ENCODE results near the gene MGAT1.

Gene MGAT1

DNA sequence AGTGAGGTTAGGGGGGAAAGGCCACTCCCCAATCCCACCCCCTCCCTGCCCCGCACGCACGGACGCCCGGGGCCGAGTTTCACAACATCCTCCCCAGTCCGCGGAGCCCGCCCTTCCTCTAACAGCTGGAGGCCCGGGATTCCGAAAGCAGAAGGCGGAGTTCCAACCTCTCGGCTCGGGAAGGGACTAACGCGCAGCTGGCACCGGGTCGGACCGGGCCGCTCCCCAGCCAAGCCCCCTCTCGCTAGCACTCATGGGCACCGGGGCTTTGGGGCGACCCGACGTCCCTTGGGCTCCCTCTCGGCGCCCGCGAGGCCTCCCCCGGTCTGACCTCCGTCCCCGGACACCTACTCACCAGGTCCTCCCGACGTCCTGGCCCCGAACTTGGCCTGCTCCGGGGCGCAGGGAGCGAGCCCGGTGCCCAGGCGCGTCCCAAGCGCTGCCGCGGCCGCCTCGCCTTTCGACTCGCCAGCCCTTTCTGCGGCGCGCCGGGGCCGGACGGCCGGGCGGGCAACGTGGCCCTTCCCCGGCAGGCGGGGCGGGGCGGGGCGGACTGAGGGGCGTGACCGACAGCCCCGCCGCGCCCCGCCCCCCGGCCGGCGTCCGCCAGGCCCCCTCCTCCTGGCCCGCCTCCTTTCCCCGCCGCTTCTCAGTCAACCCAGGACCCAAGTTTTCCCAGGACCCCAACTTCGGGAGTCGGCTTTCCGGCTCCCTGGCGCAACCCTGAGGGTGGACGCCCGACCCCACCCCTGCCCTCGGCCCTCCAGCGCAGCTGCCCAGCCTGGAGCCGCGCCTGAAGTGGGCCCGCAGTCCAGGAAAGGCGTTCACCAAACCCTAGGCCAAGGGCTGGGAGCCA lies at the start of gene MGAT1:
Gene MGAT1, minus strand, starts transcription at position 482 of the 856 bp plus-strand sequence. CDS start 9,835 bp downstream, outside the sequence.
- TF ChIP-seq, protein P1, sequence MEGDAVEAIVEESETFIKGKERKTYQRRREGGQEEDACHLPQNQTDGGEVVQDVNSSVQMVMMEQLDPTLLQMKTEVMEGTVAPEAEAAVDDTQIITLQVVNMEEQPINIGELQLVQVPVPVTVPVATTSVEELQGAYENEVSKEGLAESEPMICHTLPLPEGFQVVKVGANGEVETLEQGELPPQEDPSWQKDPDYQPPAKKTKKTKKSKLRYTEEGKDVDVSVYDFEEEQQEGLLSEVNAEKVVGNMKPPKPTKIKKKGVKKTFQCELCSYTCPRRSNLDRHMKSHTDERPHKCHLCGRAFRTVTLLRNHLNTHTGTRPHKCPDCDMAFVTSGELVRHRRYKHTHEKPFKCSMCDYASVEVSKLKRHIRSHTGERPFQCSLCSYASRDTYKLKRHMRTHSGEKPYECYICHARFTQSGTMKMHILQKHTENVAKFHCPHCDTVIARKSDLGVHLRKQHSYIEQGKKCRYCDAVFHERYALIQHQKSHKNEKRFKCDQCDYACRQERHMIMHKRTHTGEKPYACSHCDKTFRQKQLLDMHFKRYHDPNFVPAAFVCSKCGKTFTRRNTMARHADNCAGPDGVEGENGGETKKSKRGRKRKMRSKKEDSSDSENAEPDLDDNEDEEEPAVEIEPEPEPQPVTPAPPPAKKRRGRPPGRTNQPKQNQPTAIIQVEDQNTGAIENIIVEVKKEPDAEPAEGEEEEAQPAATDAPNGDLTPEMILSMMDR (IDR thresholded peaks at IDR 0.05; ENCODE audit: extremely low read depth, insufficient read depth, missing control alignments) = no peak
- DNase-seq (ENCODE audit: low spot score) = peak; percentile 98
- in situ Hi-C loops (cut with MboI; ENCODE audit: low pct_unique_long_range_greater_than_20kb, low sequenced_read_pairs, unreplicated experiment) = no loop called here

DNA sequence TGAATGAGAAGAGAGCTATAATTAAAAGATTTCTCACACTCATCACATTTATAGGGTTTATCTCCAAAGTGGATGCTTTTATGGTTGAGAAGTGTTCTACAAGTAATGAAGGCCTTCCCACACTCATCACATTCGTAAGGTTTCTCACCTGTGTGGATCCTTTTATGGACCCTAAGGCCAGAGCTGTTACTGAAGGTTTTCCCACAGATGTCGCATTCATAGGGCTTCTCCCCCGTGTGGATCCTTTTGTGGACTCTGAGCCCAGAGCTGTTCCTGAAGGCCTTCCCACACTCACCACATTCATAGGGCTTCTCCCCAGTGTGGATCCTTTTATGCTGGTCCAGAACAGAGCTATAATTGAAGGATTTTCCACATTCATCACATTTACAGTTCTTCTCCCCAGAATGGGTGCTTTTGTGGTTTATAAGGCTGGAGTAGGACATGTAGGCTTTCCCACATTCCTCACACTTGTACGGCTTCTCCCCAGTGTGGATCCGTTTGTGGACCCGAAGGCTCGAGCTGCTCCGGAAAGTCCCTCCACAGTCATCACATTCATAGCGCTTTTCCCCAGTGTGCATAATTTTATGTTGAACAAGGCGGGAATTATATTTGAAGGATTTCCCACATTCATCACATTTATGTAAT lies 48.0 kb upstream of the MGAT1 start:
- TF ChIP-seq, protein P1 (IDR thresholded peaks at IDR 0.05; ENCODE audit: extremely low read depth, insufficient read depth, missing control alignments) = no peak

GRCh38 chr5:180849827-180850226 lies 47.2 kb upstream of the MGAT1 start:
- no peak for DNase-seq (ENCODE audit: low spot score)
- in situ Hi-C loops (cut with MboI; ENCODE audit: low pct_unique_long_range_greater_than_20kb, low sequenced_read_pairs, unreplicated experiment) = no loop called here
- TF ChIP-seq, protein P1 (IDR thresholded peaks at IDR 0.05; ENCODE audit: extremely low read depth, insufficient read depth, missing control alignments) = no peak

More for the DNA sequence above, 48.0 kb upstream of the MGAT1 start:
- in situ Hi-C loops (cut with MboI; ENCODE audit: low pct_unique_long_range_greater_than_20kb, low sequenced_read_pairs, unreplicated experiment) = no loop called here
- no peak for DNase-seq (ENCODE audit: low spot score)

DNA sequence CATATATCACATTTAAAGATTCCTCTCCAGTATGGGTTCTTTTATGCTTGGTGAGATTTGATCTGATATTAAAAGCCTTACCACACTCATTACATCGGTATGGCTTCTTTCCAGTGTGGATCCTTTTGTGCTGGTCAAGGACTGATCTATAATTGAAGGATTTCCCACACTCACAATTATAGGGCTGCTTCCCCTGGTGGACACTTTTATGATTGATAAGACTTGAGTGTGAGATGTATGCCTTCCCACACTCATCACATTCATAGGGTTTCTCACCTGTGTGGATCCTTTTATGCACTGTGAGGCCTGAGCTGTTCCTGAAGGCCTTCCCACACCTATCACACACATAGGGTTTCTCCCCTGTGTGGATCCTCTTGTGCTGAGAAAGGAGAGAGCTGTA lies 46.3 kb upstream of the MGAT1 start:
- in situ Hi-C loops (cut with MboI; ENCODE audit: low pct_unique_long_range_greater_than_20kb, low sequenced_read_pairs, unreplicated experiment) = no loop called here
- TF ChIP-seq, protein P1 (IDR thresholded peaks at IDR 0.05; ENCODE audit: extremely low read depth, insufficient read depth, missing control alignments) = no peak
- DNase-seq (ENCODE audit: low spot score) = no peak

- TF ChIP-seq, protein P1 (IDR thresholded peaks at IDR 0.05; ENCODE audit: extremely low read depth, insufficient read depth, missing control alignments) = no peak
- in situ Hi-C loops (cut with MboI; ENCODE audit: low pct_unique_long_range_greater_than_20kb, low sequenced_read_pairs, unreplicated experiment) = no loop called here
These were observed 45.7 kb upstream of the MGAT1 start for GRCh38 chr5:180848265-180848664.

DNA sequence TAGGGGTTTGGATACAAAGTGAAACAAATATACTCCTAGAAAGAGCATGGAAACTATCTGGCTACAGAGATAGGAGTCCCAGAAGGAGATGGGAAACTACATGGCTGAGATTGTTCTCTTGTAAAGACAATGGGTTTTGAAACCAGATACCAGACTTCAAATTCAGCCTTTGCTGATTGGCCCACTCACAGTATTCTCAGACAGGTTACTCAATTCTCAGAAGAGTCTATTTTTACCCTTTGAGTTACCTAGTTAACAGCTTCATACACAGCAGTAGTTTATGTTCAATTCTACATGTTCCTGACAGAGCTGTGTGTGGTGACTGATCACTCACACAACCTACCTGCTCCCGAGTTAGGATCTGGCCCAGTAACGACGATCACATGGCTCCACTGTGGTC lies 44.4 kb upstream of the MGAT1 start:
- in situ Hi-C loops (cut with MboI; ENCODE audit: low pct_unique_long_range_greater_than_20kb, low sequenced_read_pairs, unreplicated experiment) = no loop called here
- no peak for DNase-seq (ENCODE audit: low spot score)
- TF ChIP-seq, protein P1 (IDR thresholded peaks at IDR 0.05; ENCODE audit: extremely low read depth, insufficient read depth, missing control alignments) = no peak

More at GRCh38 chr5:180848265-180848664, 45.7 kb upstream of the MGAT1 start:
- no peak for DNase-seq (ENCODE audit: low spot score)

Data from GM13977 (cell line).